GM10847 (cell line): ENCODE measurements around the gene NEO1.

Source experiments
- POLR2A ChIP-seq: IDR thresholded peaks from 2 replicates; pipeline ENCODE4 v1.6.1; 2011; ENCODE audit not compliant: insufficient read length; ENCODE audit errors: extremely low read depth

NEO1 gene

DNA sequence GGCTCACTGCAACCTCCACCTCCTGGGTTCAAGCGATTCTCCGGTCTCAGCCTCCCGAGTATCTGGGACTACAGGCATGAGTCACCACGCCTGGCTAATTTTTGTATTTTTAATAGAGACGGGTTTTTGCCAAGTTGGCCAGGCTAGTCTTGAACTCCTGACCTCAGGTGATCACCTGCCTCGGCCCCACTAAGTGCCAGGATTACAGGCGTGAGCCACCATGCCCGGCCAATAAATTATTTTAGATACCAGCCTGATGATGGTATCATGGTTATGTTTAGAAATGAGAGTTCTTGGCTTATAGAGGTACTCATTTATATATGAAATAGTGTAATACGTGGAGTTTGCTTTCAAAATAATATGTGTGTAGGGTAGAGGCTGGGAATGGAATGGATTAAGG, 119.4 kb downstream of the NEO1 start:
- no peak for TF ChIP-seq POLR2A

DNA sequence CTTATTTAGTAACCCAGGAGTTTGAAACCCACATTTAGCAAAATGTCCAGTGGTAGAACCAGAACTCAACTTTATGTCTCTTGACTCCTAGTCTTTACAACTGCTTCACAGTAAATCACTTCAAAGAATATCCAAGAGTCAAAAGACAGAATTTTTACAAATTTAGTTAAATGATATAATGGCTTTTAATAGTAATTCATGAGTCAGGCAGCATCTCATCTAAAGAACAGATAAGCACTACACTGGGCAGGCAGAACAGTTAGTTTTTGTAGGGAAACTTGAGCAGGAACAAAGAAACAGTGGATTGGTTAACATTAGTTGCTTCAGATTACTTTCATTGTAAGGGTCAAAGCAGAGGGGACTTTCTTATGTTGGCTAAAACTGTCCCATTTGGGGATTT, 120.2 kb downstream of the NEO1 start:
- no peak for TF ChIP-seq POLR2A

- no peak for TF ChIP-seq POLR2A
Measured at GRCh38 chr15:73174171-73174570, 121.9 kb downstream of the NEO1 start.

DNA sequence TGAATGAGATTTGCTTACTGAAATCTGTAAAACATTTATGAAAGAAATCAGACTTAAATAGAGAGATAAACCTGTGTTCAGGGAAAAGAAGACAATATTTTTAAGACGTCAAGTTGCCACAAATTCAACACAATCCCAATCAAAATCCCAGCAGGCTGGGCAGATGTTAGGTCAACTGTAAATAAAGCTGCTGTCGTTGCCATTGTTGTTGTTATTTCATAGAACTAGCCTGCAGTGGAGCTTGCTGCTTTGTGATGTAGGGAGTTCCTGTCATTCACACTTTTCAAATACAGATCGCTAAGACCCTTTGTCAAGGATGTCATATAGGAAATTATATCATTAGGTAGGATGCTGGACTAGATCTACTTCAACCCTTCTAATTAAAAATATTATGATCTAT, 123.1 kb downstream of the NEO1 start:
- TF ChIP-seq POLR2A: no peak

DNA sequence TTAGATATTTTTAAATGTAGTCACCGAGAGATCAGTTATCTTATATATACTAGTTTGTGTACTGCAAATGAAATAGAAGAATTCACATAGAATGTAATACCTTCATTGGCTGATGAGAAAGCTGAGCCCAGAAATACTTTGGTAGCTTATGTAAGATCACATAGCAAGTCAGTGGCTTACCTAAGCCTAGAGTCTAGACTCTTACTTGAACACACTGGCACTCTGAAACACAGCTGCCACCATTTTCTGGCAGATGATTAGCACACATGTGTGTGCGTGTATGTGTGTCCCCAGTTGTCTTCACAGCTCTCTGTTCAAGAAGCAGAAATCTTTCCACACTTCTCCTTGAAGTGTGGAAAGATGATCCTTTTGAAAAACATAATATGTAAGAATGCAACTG, 124.3 kb downstream of the NEO1 start:
- TF ChIP-seq POLR2A: no peak

GRCh38 chr15:73183071-73183470, 130.8 kb downstream of the NEO1 start:
- no peak for TF ChIP-seq POLR2A

GRCh38 chr15:73190189-73190601, 137.9 kb downstream of the NEO1 start:
- TF ChIP-seq POLR2A: no peak

GRCh38 chr15:73195166-73195565, 142.9 kb downstream of the NEO1 start:
- no peak for TF ChIP-seq POLR2A

DNA sequence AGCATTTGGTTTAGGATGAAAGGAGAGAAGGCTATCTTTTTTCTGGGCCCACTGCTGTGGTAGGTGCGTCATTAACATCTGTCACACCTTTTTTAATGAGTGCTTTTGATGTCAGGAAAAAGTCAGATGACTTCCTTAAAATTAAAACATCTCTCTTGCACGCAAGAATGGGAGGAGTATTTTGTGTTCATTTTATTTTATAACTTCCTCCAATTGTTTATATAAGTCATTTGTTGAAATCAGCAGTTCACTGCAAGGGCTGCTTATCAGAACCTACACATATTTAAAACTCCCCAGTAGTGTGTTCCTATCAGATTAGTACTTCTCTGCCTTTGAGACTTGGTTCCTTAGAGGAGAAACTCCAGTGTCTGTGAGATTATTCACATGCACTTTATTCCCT, 143.8 kb downstream of the NEO1 start:
- no peak for TF ChIP-seq POLR2A

DNA sequence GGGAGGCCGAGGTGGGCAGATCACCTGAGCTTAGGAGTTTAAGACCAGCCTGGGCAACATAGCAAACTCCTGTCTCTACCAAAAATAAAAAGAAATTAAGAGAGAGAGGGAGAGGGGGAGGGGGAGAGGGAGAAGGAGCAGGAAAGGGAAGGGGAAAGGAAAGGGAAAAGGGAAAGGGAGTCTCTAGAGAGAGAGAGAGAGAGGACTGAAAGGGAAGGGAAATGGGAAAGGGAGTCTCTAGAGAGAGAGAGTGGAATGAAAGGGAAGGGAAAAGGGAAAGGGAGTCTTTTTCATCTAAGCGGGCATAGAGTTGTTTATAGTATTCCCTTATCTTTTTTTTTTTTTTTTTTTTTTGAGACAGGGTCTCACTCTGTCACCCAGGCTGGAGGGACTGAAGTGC, 148.1 kb downstream of the NEO1 start:
- TF ChIP-seq POLR2A: no peak

DNA sequence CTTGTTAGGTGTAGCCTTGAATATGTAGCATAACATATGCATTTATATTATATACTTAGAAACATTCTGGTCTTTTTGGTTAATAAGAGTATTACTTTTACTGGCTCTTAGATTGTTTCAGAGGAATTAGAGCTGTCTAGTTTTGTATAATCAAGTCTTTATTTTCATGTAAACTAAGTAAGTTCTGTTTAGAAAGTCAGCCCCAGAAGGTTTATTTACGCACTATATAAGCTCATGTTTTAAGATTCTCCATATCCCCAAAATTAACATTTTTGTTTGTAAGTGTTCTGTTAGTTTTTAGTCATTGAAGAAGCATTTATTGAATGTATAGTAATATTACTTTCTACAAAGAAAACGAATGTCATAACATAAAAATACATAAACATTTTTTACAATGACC, 158.4 kb downstream of the NEO1 start:
- no peak for TF ChIP-seq POLR2A

DNA sequence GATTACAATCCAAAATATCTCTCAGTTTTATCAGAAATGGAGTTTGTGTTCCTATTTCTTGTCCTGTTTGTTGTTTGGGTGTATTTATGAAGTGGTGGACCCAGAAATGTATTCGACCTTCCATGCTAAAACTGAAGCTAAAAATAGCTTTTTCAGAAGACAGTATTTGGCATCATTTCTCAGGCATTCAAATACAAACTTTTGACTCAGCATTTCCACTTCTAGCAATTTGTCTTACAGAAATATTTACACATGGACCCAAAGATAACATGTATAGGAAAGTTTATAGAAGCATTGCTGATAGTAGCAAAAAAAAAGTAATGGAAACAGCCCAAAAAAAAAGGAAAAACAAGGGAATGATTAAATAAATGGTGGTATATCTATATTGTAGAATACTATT, 160.2 kb downstream of the NEO1 start:
- TF ChIP-seq POLR2A: no peak

DNA sequence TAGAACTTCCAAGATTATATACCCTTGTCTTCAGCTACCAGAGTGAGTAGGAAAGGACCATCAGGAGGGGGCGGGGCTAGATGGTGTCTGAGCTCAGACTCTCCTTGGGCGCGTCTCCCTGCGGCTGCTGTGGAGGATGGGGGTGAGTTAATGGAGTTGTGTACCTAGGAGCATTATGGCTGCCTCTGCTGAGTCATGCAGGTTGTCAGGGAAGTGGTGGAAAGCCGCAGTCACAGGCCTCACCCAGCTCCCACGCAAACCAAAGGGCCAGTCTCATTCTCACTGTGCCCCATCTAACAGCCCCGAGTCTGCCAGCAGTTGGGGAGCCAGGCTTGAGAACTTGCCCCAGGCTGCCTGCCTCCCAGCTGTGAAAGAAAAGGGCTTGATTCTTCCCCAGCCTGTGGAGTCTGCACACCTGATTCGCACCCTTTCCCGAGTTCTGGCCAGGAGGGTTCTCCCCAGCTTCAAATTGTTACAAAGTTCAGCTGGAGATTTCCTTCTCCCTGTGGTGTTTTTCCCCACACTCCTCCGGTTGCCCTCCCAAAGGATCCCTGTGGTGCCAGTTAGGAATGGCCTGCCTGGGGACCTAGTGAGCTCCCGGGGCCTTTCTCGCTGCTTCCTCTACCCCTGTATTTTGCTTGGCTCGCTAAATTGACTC, 173.2 kb downstream of the NEO1 start:
- no peak for TF ChIP-seq POLR2A

GRCh38 chr15:73226093-73226814, 174.0 kb downstream of the NEO1 start:
- no peak for TF ChIP-seq POLR2A

- no peak for TF ChIP-seq POLR2A
Measured at GRCh38 chr15:73227433-73228056, 175.3 kb downstream of the NEO1 start.

- no peak for TF ChIP-seq POLR2A
Measured at GRCh38 chr15:73228128-73228646, 175.9 kb downstream of the NEO1 start.

DNA sequence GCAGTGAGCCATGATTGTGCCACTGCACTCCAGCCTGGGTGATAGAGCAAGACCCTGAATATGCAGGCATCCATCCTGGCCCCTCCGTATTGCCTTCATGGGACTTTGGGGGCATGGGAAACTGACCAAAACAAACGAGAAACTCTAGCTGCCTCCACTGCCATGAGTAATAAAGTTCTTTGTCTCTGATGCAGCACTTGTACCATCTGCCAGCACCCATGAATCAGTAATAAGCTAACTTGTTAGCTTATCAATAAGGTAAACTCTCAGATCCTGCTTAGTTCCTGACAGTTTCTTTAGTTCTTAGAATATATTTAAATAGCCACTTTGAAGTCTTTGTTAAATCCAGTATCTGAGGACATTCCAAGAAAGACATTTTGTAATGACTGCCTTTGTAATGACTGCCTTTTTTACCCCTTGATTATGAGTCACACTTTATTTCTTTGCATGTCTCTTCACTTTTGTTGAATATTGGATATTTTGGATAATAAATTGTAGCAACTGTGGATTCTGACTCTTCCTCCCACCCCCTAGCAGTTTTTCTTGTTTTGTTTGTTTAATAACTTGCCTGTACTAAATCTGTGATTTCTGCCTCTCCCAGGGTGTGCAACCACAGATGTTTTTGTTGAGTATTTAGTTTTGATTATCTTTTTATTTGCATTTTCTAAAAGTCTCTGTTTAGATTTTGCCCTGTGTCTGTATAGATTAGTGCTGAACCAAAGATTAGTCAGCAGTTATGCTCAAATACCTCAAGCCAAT, 179.6 kb downstream of the NEO1 start:
- TF ChIP-seq POLR2A: no peak
